Stimulated activated CD4-positive, alpha-beta T cell treated with anti-CD3 and anti-CD28 coated beads, Interleukin-1b, Interleukin-23, amount 100 ng/mL, for 4 hours (primary cell): ENCODE results near the gene NLK.
"Not testable (repeated sequence)": the region's sequence is repeated elsewhere in the genome, so short reads cannot be mapped to it uniquely, and the experiment has no call there.

Source experiments
- DNase-seq, 2 donors: peaks; one replicate each; pipeline ENCODE4 v3.0.0-alpha.2; 2020; ENCODE audit warnings: low read depth in 2 of 2

NLK gene

DNA sequence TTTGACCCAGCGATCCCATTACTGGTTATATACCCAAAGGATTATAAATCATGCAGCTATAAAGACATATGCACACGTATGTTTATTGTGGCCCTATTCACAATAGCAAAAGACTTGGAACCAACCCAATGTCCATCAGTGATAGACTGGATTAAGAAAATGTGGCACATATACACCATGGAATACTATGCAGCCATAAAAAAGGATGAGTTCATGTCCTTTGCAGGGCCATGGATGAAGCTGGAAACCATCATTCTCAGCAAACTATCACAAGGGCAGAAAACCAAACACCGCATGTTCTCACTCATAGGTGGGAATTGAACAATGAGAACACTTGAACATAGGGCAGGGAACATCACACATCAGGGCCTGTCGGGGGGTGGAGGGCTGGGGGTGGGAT is 112.9 kb downstream of the NLK start:
- not testable (repeated sequence) for DNase-seq

GRCh38 chr17:28159004-28159403 is 116.5 kb downstream of the NLK start:
- no peak for DNase-seq

- DNase-seq: no peak
These were observed 117.4 kb downstream of the NLK start for GRCh38 chr17:28159924-28160323.

DNA sequence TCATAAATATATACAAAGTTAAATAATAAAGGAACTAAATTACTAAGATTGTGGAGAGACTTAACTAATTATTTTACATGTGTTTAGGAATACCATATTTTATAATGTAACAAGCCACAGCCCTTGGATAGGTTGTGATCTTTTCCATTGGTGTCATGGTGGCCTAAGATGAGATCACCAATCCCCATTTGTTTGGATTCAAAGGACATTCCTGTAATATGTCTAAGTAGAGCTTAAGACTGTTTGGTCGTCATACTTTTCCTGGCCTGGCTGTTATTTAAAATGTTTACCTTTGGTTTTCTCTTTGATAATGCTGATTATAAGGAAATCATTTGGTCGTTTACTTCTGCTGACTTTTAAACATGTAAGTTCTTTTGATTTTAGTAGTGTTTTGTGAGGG is 118.1 kb downstream of the NLK start:
- DNase-seq: no peak

DNA sequence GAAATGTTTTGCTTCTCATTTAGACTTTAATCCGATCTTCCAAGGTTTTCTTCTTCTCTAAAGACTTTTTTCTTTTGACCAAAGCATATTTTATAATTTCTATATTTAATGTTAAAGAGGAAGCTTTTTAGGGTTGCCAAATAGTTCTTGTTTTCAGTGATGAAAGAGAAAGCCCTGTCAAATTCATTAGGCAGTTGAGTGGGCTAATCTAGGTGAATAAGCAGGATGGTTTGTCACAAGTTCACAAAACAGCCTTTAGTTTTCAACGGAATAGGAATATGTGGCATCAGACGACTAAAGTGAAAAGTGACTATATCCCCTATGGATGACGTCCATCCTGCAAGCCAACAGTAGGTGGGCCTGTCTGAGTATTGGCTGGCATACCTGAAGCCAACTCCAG is 118.8 kb downstream of the NLK start:
- DNase-seq: no peak

DNA sequence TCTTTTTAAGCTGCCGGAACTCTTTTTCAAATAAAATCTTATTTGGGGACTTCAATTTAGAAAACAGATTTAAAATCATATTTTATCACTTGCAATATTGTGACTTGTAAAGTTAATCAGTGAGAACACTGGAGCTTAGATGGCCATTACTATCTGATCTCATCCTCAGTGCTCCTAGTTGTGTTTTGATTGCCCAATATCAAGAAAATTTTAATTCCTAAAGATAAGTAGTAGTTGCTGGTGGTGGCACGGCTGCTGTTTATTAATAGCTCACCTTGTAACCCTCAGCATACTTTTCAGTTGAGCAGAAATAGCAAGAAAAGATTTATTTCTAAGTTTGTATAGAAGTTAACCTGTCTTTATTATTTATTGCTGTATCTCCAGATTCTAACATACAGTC is 124.0 kb downstream of the NLK start:
- DNase-seq: no peak

- DNase-seq: no peak
These were observed 127.3 kb downstream of the NLK start for GRCh38 chr17:28169621-28170349.

DNA sequence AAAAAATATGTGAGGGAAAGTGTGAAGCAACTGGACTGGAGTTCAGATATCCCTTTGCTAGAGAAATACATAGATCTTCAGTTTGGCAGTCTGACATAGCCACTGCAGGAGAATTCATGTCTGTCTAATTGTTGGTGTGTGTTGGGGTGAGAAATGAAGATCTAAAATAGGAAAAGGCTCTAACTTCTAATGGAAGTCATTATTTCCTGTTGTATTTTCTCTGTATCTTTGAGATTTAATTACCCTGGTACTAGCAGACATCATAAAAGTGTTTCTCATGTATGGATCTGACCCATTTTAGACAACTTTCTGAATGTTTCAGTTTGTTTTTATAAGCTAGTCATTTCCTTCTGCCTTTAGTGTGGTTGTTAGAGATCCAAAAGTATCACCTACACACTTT is 128.3 kb downstream of the NLK start:
- no peak for DNase-seq

GRCh38 chr17:28173031-28173561 is 130.6 kb downstream of the NLK start:
- DNase-seq: no peak

DNA sequence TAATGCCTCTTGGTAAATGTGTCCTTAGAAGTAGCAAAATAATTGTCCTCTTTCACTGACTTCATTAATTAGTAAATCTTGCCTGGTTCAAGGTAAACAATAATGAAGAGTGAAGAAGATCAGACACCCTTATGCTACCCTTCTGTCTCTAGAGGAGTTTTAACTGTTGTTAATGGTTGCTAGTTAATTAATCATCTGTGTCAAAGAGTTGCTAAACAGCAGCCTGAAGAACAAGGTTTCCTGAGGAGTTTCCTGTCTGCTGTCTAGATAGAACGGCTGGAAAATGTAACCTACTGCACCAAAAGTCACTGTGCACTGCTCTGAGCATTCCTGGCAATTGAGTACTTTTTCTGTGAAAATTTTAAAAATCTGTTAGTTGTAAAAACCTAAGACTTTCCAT is 131.3 kb downstream of the NLK start:
- DNase-seq: no peak

- DNase-seq: peak in 1 of 2 donors; percentile 15
These were observed 132.0 kb downstream of the NLK start for GRCh38 chr17:28174352-28175046.

GRCh38 chr17:28177351-28177750 is 134.9 kb downstream of the NLK start:
- no peak for DNase-seq

- DNase-seq: no peak
These were observed 136.3 kb downstream of the NLK start for GRCh38 chr17:28178800-28179199.

GRCh38 chr17:28180449-28180848 is 138.0 kb downstream of the NLK start:
- no peak for DNase-seq

DNA sequence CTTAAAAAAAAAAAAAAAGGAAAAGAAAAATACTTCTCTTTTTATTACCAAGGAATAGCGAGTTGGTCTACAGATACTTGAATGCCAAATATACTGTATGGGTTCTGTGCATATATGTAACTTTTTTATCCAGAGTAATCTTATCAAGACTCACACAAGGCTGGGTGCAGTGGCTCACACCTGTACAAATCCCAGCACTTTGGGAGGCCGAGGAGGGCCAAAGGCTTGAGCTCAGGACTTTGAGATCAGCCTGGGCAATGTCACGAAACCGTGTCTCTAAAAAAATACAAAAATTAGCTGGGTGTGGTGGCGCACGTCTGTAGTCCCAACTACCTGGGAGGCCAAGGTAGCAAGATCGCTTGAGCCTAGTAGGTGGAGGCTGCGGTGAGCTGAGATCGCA is 139.1 kb downstream of the NLK start:
- no peak for DNase-seq

DNA sequence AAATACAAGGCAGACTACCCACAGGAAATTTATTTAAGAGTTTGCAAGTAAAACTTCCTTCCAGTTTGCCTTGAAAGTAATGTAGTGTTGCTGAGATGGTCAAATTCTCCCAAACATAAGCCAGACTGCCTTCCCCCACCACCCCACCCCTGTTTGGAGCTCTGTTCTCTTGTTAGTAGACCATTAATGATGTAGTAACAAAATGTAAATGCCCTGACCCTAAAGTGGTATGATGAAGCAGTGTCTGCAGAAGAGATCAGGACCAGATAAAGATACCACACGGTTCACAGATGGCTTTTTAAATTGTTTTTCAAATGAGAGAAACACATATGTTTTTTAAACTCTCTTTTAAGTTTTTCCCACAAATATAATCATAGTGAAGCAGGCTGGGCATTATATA is 140.1 kb downstream of the NLK start:
- no peak for DNase-seq

GRCh38 chr17:28185658-28186057 is 143.2 kb downstream of the NLK start:
- no peak for DNase-seq

DNA sequence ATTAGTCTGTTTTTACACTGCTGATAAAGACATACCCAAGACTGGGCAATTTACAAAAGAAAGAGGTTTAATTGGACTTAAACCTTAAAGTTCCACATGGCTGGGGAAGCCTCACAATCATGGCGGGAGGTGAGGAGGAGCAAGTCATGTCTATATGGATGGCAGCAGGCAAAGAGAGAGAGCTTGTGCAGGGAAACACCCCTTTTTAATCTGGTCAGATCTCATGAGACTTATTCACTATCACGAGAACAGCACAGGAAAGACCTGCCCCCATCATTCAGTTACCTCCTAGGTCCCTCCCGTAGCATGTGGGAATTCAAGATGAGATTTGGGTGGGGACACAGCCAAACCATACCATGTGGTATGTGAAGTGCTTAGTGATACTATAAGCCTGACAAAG is 144.0 kb downstream of the NLK start:
- not testable (repeated sequence) for DNase-seq

- DNase-seq: no peak
These were observed 145.5 kb downstream of the NLK start for GRCh38 chr17:28187931-28188330.

DNA sequence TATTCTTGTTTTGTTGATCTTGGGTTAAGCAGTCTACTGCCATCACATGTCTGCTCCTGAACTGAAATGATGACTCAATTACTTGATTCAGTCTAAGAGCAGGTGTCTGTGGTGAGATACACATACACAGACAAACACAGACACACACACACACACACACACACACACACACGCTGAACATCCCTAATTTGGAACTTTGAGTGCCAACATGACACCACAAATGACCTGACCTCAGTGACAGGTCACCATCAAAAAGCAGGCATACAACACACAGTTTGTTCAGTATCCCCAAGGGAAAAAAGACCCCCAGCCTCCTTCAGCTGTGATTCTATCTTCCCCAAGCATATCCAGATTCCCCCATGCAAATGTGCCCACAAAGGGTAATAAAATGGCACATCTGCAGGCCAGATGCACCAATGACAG is 146.4 kb downstream of the NLK start:
- no peak for DNase-seq

DNA sequence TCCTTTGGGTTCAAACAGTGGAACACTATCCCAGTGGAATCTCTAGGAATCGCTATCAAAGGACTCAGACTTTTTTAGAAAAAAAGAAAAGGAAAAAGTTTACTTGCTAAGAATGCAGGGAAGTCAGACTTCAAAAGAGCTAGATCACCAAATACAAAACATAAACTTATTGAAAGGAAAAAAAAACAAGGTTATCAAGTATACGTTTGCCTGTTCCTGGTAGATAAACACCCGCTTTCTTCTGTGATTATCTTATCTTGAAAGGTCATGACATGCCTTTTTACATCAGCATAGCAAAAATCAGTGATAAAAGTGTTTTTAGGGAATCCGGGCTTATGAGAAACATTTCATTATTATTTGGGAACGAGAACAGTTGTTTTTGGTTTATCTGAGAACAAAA is 147.2 kb downstream of the NLK start:
- no peak for DNase-seq

DNA sequence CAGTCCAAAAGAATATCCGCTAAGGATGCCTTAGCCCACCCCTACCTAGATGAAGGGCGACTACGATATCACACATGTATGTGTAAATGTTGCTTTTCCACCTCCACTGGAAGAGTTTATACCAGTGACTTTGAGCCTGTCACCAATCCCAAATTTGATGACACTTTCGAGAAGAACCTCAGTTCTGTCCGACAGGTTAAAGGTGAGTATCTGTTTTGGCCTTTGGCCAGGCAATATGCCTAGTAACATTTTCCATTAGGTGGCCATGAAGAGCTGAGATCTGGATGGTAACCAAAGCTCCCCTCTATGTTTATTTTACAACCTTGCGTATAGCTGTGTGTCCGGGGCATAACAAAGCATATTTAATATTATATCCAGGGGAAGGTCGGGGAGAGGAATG is 148.5 kb downstream of the NLK start:
- DNase-seq: no peak

GRCh38 chr17:28193241-28193640 is 150.8 kb downstream of the NLK start:
- DNase-seq: no peak
